Fibroblast of skin of scalp (primary cell): ENCODE data around the gene SHISA4.
A peak's percentile ranks its signal among the peaks of the same experiment; 100 is the strongest.

ENCODE experiments used
- DNase-seq: peaks from one replicate; pipeline ENCODE4 v3.0.0-alpha.2; 2013

SHISA4 gene

DNA sequence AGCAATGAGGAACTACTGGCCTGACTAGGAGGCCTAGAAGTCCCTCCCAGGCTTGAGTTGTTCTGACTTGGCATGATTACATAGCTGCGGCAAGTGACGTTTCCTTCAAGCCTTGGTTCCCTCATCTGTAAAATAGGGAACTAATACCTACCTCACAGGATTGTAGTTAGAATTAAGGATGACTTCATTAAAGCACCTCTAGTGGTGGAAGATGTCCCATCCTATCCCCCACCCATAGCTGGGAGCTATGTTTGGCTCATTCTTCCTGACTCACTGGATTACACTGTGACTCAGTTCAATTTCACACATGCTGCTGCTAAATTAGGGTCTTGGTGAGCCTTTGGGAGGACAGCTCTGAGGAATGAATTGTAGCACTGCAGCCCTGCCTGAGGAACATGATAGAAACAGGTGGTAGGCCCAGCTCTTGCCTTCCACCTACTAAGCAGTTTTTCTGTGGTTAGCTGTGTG lies 6.0 kb upstream of the SHISA4 start:
- peak; percentile 88 for DNase-seq

DNA sequence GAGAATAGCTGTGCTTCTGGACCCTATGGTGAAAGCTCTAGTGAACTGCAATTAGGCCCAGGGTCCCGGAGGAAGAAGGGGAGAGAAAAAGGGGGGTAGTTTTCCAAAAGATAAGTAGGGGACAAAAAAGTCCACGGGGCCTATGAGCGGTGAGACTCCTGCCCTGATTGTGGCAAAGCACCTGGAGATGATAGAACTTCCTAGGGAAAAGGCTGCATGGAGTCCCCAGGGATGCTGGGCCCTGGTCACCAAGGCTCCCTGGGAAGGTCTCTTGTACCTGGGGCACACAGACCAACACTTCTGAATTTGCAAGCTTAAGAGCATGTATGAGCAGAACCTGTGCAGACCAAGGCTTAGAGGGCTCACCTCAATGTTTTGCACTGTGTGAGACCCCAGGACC lies 5.4 kb upstream of the SHISA4 start:
- no peak for DNase-seq

DNA sequence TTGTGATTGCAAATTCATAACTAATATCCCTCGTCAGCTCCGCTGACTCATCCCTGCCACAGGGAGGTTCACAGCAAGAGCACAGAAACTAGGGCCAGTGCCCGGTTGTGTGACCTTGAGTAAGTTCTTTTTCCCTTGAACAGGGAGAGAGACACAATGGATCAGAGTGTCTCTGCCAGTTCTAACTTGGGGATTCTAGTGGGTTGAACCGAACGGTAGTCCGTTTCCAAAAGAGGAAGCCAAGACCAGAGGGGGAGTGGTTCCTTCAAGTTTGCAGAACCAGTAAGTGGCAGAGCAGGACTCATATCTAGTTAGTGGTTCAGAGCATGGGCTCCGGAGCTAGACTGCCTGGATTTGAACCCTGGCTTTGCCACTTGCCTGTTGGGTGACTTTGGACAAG lies 4.9 kb upstream of the SHISA4 start:
- DNase-seq = peak; percentile 48

DNA sequence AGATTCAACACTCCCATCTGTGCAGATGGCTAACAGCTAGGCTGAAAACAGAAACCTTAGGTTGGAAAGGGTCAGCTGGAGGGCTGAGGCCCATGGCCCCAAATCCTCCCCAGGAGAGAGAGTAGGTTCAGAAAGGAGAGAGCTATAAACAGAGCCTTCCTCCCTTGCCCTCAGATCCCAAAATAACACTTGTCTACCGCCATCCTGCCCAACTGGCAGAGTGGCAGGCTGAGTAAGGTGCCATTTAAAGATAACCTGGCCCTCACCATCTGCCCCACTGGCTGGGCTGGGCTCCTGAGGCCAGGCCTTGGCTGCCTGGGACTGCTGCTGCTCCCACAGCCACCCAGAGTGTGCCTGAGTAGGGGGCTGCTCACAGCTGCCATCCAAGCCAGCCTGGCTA lies 4.3 kb upstream of the SHISA4 start:
- no peak for DNase-seq

DNA sequence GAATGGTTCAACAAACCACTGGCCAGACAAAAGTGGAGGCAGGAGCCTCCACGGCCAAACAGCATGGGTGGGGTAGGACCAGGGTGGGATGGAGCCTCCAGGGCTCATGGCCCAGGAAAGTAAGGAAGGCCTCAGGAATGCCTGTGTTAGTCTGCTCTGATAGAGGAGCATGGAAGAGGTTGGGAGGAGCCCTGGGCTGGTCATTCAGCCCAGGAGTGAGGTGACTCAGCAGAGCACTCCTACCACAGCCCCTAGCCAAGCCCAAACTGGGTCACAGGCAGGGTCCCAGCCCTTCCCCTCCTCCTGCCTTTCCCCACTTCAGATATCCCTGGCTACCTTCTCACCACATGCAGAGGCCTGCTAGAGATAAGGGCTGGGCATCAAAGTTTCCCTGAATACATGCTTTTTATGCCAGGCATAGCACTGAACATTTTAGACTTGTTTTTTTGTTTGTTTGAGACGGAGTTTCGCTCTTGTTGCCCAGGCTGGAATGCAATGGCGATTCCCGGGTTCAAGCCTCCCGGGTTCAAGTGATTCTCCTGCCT lies 3.1 kb upstream of the SHISA4 start:
- peak; percentile 54 for DNase-seq

DNA sequence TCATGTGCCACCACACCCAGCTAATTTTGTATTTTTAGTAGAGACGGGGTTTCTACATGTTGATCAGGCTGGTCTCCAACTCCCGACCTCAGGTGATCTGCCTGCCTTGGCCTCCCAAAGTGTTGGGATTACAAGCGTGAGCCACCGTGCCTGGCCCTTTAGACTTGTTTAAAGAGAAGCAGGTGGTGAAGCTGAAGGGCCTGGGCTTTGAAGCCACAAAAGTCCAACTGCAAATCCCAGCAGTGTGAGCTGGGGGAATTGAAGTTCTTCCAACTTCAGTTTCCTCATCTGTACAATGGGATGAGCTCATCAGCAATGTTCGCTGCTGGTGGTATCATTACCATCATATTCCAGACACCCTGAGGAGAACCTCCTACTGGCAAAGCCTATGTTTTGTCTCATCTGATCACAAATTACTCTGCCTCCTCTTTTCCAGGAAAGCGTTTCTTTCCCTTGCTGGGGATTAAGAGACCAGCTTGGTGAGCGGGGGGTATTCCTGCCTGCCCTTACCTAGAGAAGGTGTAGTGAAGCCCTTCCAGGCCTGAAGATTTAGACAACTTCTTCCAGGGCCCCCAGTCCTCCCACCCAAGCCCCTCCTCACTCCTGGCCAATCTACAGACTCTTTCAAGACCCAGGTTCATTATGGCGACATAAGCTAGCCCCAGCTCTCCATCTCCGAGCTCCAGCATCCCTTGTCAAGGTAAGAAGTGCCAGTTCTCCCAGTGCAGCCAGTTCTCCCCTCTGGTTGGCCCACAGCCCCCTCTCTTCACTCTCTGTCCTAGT lies 2.4 kb upstream of the SHISA4 start:
- DNase-seq = peak; percentile 31

DNA sequence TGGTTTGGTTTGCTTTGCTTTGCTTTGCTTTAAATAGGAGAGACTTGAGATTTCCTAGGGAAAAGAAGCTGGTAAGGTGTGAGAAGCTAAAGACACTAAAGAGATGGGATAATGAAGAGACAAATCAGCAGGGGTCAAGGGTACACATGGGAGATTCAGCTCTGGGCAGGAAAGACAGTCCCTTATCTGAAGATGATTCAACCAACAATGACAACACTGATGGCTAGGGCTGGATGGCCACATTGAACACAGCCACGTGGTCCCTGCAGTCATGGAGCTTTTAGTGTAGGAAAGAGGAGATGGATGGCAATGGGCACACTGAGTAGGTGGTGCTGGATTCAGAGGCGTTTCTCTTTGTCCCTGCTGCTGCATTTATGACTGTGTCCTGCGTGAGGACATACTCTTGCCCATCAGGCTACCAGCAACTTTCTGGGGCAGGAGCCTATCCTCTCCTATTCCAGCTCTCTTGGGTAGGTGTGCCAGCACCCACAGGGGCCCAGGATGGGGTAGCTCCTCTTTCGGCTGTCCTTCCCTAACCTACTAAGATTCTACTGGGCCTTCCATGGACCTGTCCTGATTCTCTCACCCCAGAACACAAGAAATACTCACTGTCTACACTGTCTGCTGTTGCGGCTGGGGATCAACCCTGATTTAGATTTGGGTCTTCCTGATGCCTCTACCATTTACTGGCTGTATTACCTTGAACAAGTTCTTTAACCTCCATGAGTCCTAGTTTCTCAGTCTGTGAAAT lies 1.4 kb upstream of the SHISA4 start:
- DNase-seq = no peak

DNA sequence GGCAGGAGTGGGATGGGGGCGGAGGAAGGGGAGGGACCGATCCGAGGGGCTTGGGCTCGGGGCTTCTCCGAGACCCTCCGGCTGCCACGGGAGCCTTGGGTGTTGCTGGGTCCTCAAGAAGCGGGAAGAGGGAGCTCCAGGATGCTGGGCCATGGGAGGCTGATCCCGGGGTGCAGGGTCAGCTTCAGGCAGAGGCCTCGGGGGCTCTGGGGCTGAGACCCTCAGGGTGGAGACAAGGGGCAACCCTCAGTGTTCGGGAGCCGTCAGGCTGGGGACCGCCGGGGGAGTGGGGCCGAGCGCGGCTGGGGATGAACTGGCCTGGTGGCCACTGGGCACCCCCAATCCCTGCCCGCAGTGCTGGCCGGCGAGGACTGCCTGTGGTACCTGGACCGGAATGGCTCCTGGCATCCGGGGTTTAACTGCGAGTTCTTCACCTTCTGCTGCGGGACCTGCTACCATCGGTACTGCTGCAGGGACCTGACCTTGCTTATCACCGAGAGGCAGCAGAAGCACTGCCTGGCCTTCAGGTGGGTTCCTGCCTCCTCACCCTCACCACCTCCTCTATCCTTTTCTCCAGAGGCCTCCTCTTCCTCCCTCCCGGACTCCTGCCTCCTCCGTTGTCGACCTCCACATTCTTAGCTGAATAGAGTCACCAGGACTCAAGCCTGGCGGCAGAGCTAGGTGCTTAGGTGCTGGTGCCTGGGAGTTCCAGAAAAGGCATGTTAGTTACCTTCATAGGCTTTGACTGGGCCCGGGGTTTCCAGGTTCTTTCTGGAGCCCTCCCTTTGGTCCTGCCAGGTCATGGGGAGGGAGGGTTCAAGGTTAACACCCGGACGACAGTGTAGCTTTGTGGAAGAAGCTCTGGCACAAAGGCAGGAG lies 631 bp downstream of the SHISA4 start:
- no peak for DNase-seq

DNA sequence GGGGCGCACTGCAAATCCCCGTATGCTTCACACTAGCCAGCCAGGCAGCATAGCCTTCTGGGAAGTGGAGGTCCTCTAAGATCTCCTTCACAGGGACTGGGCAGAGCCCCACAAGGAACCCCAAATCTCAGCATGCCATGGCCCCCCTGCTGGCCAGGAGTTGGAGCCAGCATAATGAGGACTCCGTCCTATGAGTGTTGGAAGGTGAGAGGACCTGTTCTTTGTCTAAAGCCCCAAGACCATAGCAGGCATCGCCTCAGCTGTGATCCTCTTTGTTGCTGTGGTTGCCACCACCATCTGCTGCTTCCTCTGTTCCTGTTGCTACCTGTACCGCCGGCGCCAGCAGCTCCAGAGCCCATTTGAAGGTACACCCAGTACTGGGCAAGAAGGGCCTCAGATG lies 1.5 kb downstream of the SHISA4 start:
- no peak for DNase-seq

DNA sequence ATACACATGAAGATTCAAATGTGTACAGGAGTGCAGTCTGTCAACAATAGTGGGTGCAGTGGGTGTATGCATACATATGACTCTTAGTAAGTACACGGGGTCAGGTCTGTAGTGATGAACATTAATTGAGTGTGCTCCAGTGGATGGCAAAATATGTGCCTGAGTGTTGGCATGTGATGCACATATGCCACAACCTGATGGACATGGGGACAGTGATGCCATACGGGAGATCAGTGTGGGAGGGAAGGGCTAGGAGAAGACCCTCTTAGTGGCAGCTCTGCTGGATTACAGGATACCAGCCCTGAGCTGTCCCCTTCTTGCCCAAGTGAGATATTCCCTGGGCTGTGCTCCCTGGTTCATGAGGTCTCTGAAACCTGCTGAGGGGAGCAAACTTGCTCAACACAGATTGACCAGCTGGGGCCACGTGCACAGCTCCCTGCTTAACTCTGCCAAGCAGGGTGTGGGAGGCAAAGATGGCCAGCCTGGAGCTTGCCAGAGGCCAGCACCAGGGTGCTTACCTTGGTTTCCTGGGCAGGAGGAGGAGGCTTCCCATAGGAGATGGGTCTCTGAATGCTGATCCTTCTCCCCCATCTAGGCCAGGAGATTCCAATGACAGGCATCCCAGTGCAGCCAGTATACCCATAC lies 2.2 kb downstream of the SHISA4 start:
- DNase-seq = no peak

DNA sequence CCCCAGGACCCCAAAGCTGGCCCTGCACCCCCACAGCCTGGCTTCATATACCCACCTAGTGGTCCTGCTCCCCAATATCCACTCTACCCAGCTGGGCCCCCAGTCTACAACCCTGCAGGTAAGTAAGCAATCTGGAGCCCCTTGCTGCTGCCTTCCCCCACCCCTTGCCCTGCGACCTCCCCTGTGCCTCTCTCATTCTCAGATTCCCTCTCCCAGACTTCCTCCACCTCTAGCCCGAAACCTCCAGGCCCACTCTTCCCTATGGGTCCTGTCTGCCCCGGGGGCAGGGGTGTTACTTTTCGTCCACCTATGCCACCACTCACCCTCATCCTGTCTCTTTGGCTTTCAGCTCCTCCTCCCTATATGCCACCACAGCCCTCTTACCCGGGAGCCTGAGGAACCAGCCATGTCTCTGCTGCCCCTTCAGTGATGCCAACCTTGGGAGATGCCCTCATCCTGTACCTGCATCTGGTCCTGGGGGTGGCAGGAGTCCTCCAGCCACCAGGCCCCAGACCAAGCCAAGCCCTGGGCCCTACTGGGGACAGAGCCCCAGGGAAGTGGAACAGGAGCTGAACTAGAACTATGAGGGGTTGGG lies 2.9 kb downstream of the SHISA4 start:
- no peak for DNase-seq

DNA sequence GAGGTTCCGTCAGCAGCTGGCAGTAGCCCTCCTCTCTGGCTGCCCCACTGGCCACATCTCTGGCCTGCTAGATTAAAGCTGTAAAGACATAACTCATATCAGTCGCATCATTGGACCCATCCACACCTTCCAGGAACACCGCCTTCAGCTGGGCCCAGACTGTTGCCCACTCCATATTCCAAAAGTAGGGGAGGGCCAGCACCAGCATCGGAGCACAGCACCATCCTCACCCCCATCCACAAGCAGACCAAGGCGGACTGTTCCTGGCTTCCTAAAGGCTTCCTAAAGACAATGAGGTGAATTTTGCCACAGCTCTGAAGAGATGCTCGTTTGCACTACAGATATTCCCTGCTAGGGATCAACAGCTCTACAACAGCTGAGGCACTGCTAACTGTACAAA lies 3.5 kb downstream of the SHISA4 start:
- DNase-seq = no peak

DNA sequence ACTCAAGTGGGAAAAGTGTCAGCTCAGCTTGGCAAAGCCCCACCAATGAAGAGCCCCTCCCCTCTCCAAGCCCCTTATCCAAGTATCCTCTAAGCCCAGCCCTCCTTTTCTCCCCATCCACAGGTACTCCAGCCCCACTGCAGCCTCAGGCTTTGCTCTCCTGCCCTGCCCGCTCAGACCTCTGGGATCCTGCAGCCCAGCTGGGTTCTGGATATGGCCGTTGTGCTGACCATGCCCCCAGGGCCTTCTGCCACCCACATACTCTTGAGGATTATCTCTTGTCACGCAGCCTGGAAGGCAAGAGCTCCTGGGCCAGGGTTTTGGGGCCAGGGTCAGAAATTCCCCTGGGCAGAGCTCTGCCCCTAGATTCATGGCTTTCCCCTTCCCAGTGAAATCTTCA lies 4.7 kb downstream of the SHISA4 start:
- DNase-seq = no peak

DNA sequence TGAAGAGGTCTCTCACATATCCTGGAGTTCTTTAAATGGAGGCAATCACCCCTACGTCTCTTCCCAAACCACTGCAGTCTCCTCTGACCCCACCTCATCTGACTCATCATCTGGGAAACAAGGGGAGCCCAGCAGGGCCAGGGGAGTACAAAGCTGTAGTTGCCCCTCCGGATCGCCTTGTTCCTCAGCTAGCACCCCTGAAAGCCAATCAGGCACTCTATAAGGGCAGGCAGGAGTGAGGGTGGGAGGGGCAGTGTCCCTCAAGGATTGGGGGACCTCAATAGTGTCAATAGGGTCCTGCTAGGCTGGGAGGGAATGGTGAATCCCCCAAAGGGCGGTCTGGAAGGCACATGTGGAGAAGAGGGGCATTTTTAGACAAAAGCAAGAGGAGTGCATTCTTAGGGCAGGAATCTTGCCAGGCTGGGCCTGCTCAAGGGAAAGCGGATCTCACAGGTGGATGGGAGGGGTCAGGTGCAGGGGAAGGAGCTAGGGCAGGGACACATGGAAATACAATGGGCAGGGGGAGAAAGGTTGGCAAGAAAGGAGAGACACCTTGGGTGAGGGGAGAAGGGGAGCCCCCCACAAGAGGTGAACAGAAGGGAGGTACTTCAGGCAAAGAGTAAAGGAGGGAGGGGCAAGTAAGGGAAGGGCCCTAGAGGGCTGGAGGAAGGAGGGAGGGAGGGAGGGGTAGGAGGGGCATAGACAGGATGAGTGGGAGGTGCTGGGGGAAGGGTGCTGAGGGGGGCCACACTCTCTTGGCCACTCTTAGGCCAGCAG lies 5.8 kb downstream of the SHISA4 start:
- DNase-seq = no peak

DNA sequence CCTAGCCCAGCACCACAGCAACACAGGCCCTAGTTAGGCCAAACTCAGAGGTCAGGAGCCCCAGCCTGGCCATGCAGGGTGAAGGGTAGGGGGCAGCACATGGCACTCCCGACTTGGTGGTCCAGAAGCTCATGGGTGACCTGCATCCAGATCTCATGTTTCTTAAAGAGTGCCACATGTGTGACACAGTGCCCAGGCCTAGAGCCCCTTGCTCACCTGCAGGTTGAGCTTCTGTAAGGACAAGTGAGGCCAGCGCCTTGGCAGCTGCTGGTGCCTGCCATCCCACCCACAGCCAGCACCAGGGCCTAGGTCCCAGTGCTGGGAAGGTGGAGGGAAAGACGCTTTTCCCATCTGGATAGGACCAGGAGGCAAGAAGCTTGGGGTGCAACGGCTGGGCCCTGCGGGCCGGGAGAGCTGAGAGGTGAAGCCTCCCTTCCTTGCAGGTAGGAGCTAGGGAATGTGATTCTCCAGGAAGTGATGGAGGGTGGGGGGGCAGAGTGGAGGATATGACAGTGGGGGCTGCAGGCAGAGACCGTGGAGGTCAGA lies 6.5 kb downstream of the SHISA4 start:
- DNase-seq = no peak

DNA sequence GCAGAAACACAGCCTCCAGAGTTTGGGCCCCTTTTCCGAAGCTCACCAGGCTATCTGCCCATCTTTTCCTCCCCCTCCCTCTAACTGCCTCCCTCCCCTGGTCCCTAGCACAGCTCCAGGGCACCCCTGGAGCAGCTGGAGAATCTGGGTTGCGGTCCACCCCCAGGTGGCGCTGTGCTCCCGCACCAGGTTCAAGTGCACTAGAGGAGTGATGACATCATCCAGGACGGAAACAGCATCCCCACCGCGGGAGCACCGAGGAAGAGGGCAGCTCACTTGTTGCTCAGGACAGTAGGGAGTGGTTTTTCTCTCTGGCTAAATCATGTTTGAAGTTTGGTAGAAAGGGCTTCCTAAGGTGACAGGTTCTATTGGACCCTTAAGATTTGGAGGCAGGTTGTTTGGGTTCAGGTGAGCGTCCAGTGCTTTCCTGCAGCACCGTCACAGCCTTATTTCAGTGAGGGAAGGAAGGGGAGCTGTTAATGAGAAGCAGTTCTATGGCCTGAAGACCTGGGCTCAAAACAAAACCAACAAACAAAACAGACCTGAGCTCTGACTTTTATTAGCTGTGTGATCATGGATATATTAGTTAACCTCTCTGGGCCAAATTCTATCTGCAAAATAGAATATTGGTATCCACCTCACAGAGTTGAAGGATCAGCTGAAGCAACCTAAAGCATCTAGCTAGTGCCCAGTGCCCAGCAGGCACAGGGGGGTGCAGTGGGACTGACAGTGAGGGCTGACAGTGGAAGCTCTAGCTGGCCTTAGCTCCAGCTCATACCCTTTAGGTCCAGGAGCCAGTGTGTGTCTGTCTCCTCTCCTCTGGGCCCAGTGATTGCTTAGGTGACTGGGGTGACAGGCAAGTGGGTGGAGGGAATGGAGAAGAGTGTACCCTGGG lies 7.5 kb downstream of the SHISA4 start:
- peak; percentile 93 for DNase-seq

DNA sequence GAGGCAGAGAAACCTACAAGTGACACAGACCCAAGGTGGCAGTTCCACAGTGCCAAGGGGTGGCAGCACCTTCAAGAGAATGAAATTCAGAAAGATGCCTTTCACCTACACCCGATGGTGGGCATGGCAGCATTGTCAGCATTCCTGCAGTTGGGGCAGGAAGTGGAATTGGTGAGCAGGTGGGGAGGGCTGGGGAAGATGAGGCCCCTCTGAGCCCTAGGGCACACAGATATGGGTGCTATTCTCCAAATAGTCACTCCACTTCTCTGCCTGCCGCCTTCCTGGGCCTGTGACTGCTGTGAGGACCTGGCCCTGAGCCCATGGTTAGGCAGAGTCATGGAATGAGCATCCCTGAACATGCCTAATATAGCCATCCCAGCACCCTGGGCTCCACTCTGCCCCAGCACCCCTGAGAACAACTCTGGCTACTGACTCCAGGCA lies 8.3 kb downstream of the SHISA4 start:
- DNase-seq = peak; percentile 92

DNA sequence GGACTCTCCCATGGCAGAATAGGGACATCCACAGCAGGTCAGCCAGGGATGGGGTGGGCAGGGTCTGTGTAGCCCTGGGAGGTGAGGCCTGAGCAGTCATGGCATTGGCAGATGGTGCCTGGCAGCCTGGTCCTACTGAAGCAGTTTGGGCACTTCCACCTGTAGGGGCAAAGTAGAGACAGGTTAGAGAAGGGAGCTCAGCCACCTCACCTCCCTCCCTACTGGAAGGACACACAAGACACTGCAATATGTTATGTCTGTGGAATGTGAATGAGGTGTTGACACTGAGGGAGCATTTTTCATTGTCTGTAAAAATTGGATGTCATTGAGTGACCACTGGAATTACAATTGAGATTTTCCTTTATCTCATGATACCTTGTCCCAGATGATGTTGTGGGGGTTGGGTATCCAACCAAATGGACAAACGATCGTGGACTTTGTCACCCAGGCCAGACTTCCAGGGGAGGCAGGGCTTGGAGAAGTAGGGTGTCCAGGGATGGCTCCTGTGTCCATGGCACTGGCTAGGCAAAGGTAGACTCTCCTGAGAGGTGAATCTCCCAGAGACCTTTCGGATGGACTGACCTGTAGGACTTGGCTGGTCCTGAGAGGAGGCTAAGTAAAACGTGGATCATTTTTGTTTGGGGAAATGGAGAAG lies 9.7 kb downstream of the SHISA4 start:
- no peak for DNase-seq

DNA sequence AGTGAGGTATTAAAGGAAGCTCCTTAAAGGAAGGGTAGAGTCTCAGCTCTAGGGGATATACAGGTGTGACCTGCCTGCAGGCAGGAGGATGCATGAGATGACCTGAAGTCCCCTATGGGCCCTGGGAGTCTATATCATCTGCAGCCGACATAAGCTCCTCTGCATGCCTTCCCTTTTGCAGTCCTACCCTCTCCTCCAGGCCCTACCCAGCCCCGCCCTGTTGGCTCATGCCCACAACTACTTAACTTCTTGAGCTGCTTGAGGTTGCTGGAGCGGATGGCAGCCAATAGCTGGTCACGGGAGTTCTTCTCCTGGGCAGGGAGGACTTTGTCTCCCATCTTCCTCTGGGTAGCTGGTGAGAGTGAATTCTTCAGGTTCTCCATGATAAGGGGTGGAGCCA lies 10.3 kb downstream of the SHISA4 start:
- DNase-seq = no peak
